H9 (cell line): ENCODE measurements around the gene PRMT7. TPM values are rescaled to one million over a fixed set of nuclear protein-coding genes. Genes with fewer than 3 reads are reported as not detected.

Experiments used
- DNase-seq: peaks from one replicate; pipeline ENCODE4 v3.0.0-alpha.2; 2017
- H2AFZ ChIP-seq: one replicate; pipeline ENCODE4 v1.6.1; 2013; ENCODE audit warnings: mild to moderate bottlenecking, low read length, control low read depth, moderate library complexity
- H2AK5ac ChIP-seq: 2 replicates; pipeline ENCODE4 v1.6.1; 2013; ENCODE audit warnings: low read length, control low read depth, mixed read lengths; ENCODE audit not compliant: insufficient read length
- H2BK120ac ChIP-seq: one replicate; pipeline ENCODE4 v1.6.1; 2013; ENCODE audit warnings: low read depth, mild to moderate bottlenecking, low read length, control low read depth, inconsistent platforms; ENCODE audit not compliant: poor library complexity, severe bottlenecking
- H2BK12ac ChIP-seq: 2 replicates; pipeline ENCODE4 v1.6.1; 2013; ENCODE audit warnings: low read length, control low read depth, mixed read lengths, low read depth; ENCODE audit not compliant: insufficient read length
- H2BK15ac ChIP-seq: 2 replicates; pipeline ENCODE4 v1.6.1; 2013; ENCODE audit warnings: low read depth, low read length, control low read depth
- H2BK20ac ChIP-seq: one replicate; pipeline ENCODE4 v1.6.1; 2013; ENCODE audit warnings: low read depth, mild to moderate bottlenecking, low read length, control low read depth, inconsistent platforms; ENCODE audit not compliant: poor library complexity, severe bottlenecking
- H2BK5ac ChIP-seq: 2 replicates; pipeline ENCODE4 v1.6.1; 2013; ENCODE audit warnings: low read length, control low read depth, mixed read lengths; ENCODE audit not compliant: insufficient read length
- H3K14ac ChIP-seq: 2 replicates; pipeline ENCODE4 v1.6.1; 2013; ENCODE audit warnings: low read length, control low read depth; ENCODE audit not compliant: insufficient read depth
- H3K18ac ChIP-seq: 2 replicates; pipeline ENCODE4 v1.6.1; 2013; ENCODE audit warnings: low read depth, mild to moderate bottlenecking, mixed read lengths, low read length, control low read depth; ENCODE audit not compliant: insufficient read length
- H3K23ac ChIP-seq: 2 replicates; pipeline ENCODE4 v1.6.1; 2013; ENCODE audit warnings: low read length, control low read depth, mixed read lengths, low read depth; ENCODE audit not compliant: insufficient read length
- H3K23me2 ChIP-seq: 2 replicates; pipeline ENCODE4 v1.6.1; 2013; ENCODE audit warnings: low read depth, mild to moderate bottlenecking, mixed read lengths, low read length, control low read depth; ENCODE audit not compliant: insufficient read length, poor library complexity, severe bottlenecking
- H3K27ac ChIP-seq: 2 replicates; pipeline ENCODE4 v1.5.1; 2013; ENCODE audit warnings: low read length, control low read depth, mixed read lengths, low read depth; ENCODE audit not compliant: insufficient read length
- H3K27me3 ChIP-seq: 2 replicates; pipeline ENCODE4 v1.6.1; 2013; ENCODE audit warnings: low read length, control low read depth, inconsistent platforms; ENCODE audit not compliant: insufficient read depth
- H3K4ac ChIP-seq: 2 replicates; pipeline ENCODE4 v1.6.1; 2013; ENCODE audit warnings: low read depth, mild to moderate bottlenecking, control low read depth, inconsistent platforms, low read length, moderate library complexity
- H3K4me1 ChIP-seq: 2 replicates; pipeline ENCODE4 v1.6.1; 2013; ENCODE audit warnings: low read length, control low read depth, inconsistent platforms; ENCODE audit not compliant: insufficient read depth
- H3K4me2 ChIP-seq: 2 replicates; pipeline ENCODE4 v1.6.1; 2013; ENCODE audit warnings: low read length, control low read depth, mixed read lengths; ENCODE audit not compliant: insufficient read length, insufficient read depth
- H3K56ac ChIP-seq: 2 replicates; pipeline ENCODE4 v1.6.1; 2013; ENCODE audit warnings: low read depth, mild to moderate bottlenecking, mixed read lengths, low read length, control low read depth; ENCODE audit not compliant: insufficient read length
- H3K79me1 ChIP-seq: 2 replicates; pipeline ENCODE4 v1.6.1; 2013; ENCODE audit warnings: low read depth, mild to moderate bottlenecking, moderate library complexity, low read length, control low read depth, inconsistent platforms; ENCODE audit not compliant: insufficient read depth, poor library complexity, severe bottlenecking
- H3K79me2 ChIP-seq: 2 replicates; pipeline ENCODE4 v1.6.1; 2013; ENCODE audit warnings: low read length, control low read depth, inconsistent platforms; ENCODE audit not compliant: insufficient read depth
- H3K9ac ChIP-seq: 2 replicates; pipeline ENCODE4 v1.6.1; 2013; ENCODE audit warnings: low read length, control low read depth, mixed read lengths; ENCODE audit not compliant: insufficient read length; ENCODE audit errors: extremely low read depth
- H3K9me3 ChIP-seq: one replicate; pipeline ENCODE4 v1.6.1; 2013; ENCODE audit warnings: low read depth, low read length, inconsistent platforms; ENCODE audit not compliant: control insufficient read depth
- H3T11ph ChIP-seq: one replicate; pipeline ENCODE4 v1.6.1; 2013; ENCODE audit warnings: mild to moderate bottlenecking, low read length, control low read depth, inconsistent platforms
- H4K20me1 ChIP-seq: one replicate; pipeline ENCODE4 v1.6.1; 2013; ENCODE audit not compliant: control insufficient read depth, insufficient read length, insufficient read depth
- H4K5ac ChIP-seq: 2 replicates; pipeline ENCODE4 v1.6.1; 2013; ENCODE audit warnings: low read depth, mild to moderate bottlenecking, mixed read lengths, low read length, control low read depth; ENCODE audit not compliant: insufficient read length
- H4K8ac ChIP-seq: replicated peaks from 2 replicates; pipeline ENCODE4 v1.6.1; 2013; ENCODE audit warnings: low read length, control low read depth, mixed read lengths, low read depth; ENCODE audit not compliant: insufficient read length
- H4K91ac ChIP-seq: 2 replicates; pipeline ENCODE4 v1.6.1; 2013; ENCODE audit warnings: low read depth, mild to moderate bottlenecking, moderate library complexity, mixed read lengths, low read length, control low read depth; ENCODE audit not compliant: insufficient read length
- H3K27ac Mint-ChIP-seq, 3 experiments: 2 replicates in 2 of 3; 3 replicates in 1 of 3; pipeline ENCODE4 v1.8.0; 2020 to 2021; ENCODE audit warnings: mixed read lengths in 3 of 3, mild to moderate bottlenecking in 1 of 3, moderate library complexity in 1 of 3
- H3K27me3 Mint-ChIP-seq: 2 replicates; pipeline ENCODE4 v1.8.0; 2021; ENCODE audit warnings: low read depth, mild to moderate bottlenecking, moderate library complexity, mixed read lengths
- H3K36me3 Mint-ChIP-seq, 3 experiments: 2 replicates in 2 of 3; 3 replicates in 1 of 3; pipeline ENCODE4 v1.8.0; 2020 to 2021; ENCODE audit warnings: low read depth in 3 of 3, mixed read lengths in 3 of 3; ENCODE audit not compliant: insufficient read depth in 1 of 3
- H3K4me1 Mint-ChIP-seq, 2 experiments: 2 replicates each; pipeline ENCODE4 v1.8.0; 2020; ENCODE audit warnings: mixed read lengths in 2 of 2
- H3K4me3 Mint-ChIP-seq, 2 experiments: 2 replicates in 1 of 2; 3 replicates in 1 of 2; pipeline ENCODE4 v1.8.0; 2020 to 2021; ENCODE audit warnings: mild to moderate bottlenecking in 2 of 2, mixed read lengths in 2 of 2, moderate library complexity in 1 of 2
- H3K9me3 Mint-ChIP-seq, 2 experiments: 2 replicates in 1 of 2; 3 replicates in 1 of 2; pipeline ENCODE4 v1.8.0; 2020; ENCODE audit warnings: mild to moderate bottlenecking in 2 of 2, mixed read lengths in 2 of 2, moderate library complexity in 1 of 2
- WGBS: extraction: QIAGEN DNeasy Blood & Tissue Kit; methylation state at CpG from one replicate; pipeline ENCODE4 v1.1.7; 2013; ENCODE audit warnings: missing lambda C conversion rate, low lambda C conversion rate, mixed read lengths; ENCODE audit not compliant: insufficient read length; ENCODE audit errors: extremely low coverage; 5-methylcytosine and 5-hydroxymethylcytosine counted together
- total RNA-seq: library from RNA; stranded (reverse); gene quantifications from 2 replicates; pipeline ENCODE4 v1.2.1, GENCODE V29; 2021
- TF ChIP-seq, protein P1 (sequence below): fragments of 200-600 bp; sonication (generic); conservative IDR thresholded peaks from 3 replicates; pipeline ENCODE4 v1.8.0; 2021; ENCODE audit warnings: antibody characterized with exemption, mild to moderate bottlenecking

Gene PRMT7
- total RNA-seq, 1 experiment from 2014 or later, result 56.6 TPM

DNA sequence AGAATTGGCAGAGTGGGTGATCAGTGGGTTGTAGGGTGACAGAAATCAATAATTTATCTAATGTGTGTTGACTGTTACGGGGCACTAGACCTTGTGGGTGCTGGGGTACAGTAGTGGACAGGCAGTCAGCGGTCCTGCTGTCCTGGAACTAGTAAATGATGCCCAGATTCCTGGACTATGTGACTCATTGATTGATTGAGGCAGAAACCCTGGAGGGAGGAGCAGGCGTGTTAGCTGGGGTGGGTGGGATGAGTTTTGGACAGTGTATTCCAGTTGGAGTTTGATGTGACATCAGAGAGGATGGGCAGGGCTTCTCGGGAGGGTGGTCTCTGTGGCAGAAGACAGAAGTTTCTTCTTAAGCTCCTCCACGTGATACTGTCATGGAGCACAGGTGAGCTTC is 24.4 kb downstream of the PRMT7 start:
- H3K9me3 ChIP-seq, result no peaks in the 10 kb centered on the region
- H2BK20ac ChIP-seq, result no peak overlapping the region
- no peak overlapping the region for H3K4ac ChIP-seq
- H3K27me3 Mint-ChIP-seq, result no peaks in the 10 kb centered on the region
- DNase-seq, result no peak
- no peaks in the 10 kb centered on the region for H3K4me1 Mint-ChIP-seq
- H3T11ph ChIP-seq, result no peak overlapping the region
- H2BK5ac ChIP-seq, result no peak overlapping the region
- no peak overlapping the region for H3K18ac ChIP-seq
- no CpG with 5 or more reads among the region's 5 CpGs for WGBS
- H3K79me1 ChIP-seq, result no peaks in the 10 kb centered on the region
- H3K4me2 ChIP-seq, result no peak overlapping the region
- no peak overlapping the region for H2BK12ac ChIP-seq
- H3K56ac ChIP-seq, result no peak overlapping the region
- no peak overlapping the region for H2AK5ac ChIP-seq
- H4K20me1 ChIP-seq, result no peaks in the 10 kb centered on the region
- no peaks in the 10 kb centered on the region for H3K23me2 ChIP-seq
- H3K23ac ChIP-seq, result no peak overlapping the region
- H2BK120ac ChIP-seq, result no peak overlapping the region
- TF ChIP-seq, protein P1, sequence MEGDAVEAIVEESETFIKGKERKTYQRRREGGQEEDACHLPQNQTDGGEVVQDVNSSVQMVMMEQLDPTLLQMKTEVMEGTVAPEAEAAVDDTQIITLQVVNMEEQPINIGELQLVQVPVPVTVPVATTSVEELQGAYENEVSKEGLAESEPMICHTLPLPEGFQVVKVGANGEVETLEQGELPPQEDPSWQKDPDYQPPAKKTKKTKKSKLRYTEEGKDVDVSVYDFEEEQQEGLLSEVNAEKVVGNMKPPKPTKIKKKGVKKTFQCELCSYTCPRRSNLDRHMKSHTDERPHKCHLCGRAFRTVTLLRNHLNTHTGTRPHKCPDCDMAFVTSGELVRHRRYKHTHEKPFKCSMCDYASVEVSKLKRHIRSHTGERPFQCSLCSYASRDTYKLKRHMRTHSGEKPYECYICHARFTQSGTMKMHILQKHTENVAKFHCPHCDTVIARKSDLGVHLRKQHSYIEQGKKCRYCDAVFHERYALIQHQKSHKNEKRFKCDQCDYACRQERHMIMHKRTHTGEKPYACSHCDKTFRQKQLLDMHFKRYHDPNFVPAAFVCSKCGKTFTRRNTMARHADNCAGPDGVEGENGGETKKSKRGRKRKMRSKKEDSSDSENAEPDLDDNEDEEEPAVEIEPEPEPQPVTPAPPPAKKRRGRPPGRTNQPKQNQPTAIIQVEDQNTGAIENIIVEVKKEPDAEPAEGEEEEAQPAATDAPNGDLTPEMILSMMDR, result no peak
- no peaks in the 10 kb centered on the region for H3K9me3 Mint-ChIP-seq
- no peaks in the 10 kb centered on the region; the same call in 1 of the 2 replicates for H3K27me3 ChIP-seq
- no peaks in the 10 kb centered on the region for H3K4me1 ChIP-seq
- H3K27ac ChIP-seq, result no peak overlapping the region
- no peak overlapping the region for H4K5ac ChIP-seq
- H3K4me3 Mint-ChIP-seq, result no peak overlapping the region
- no peak overlapping the region for H2BK15ac ChIP-seq
- H3K9ac ChIP-seq, result no peak overlapping the region
- peaks cover 27 to 64% (median 58%) of the 10 kb centered on the region in 3 experiments; a peak in 6 of 7 replicates for H3K36me3 Mint-ChIP-seq
- no peaks in the 10 kb centered on the region for H3K79me2 ChIP-seq
- no peak overlapping the region for H4K91ac ChIP-seq
- H3K27ac Mint-ChIP-seq, result peak overlapping the region in 1 of 3 experiments; percentile 44; a peak in 1 of 7 replicates
- H2AFZ ChIP-seq, result no peak overlapping the region
- no peak overlapping the region for H3K14ac ChIP-seq
- no peak overlapping the region for H4K8ac ChIP-seq
